CD4-positive, alpha-beta T cell (primary cell): ENCODE results near the gene NRM. TPM values are rescaled to one million over a fixed set of nuclear protein-coding genes. Genes with fewer than 3 reads are reported as not detected.

ENCODE experiments used
- ATAC-seq: fragments of 200-7000 bp; cut with Tn5 transposase; one replicate; pipeline ENCODE4 v1.10.0; 2022; ENCODE audit warnings: mild to moderate bottlenecking; ENCODE audit not compliant: poor library complexity
- CTCF ChIA-PET: fragments of 350-600 bp; sonication (Branson Sonifier 250); formaldehyde crosslinking; loops from one replicate; lab custom pipeline; 2021; ENCODE audit warnings: antibody characterized with exemption, inconsistent platforms; lab: Charles Lee
- POLR2A ChIA-PET: fragments of 350-600 bp; sonication (Branson Sonifier 250); formaldehyde crosslinking; loops from one replicate; lab custom pipeline; 2021; ENCODE audit warnings: antibody characterized with exemption, inconsistent platforms; lab: Charles Lee
- DNase-seq, 14 experiments: peaks; one replicate each; pipeline ENCODE4 v3.0.0-alpha.2; 2013 to 2020; ENCODE audit warnings: mixed read lengths in 2 of 14
- H3K27ac ChIP-seq, 2 donors: one replicate each; pipeline versions ENCODE4 v1.5.1 to v1.7.0; 2013; ENCODE audit warnings: low read length in 2 of 2, low read depth in 1 of 2, mild to moderate bottlenecking in 1 of 2
- H3K27me3 ChIP-seq, 2 experiments: 1 replicate in 1 of 2; 2 replicates in 1 of 2; pipeline versions ENCODE4 v1.6.1 to v1.7.0; 2013; ENCODE audit warnings: low read length in 2 of 2, control low read depth in 1 of 2, mild to moderate bottlenecking in 1 of 2, moderate library complexity in 1 of 2; ENCODE audit not compliant: insufficient read depth in 2 of 2, control insufficient read depth in 1 of 2
- H3K36me3 ChIP-seq: one replicate; pipeline ENCODE4 v1.6.1; 2013; ENCODE audit warnings: low read length, control low read depth; ENCODE audit not compliant: insufficient read depth
- H3K4me1 ChIP-seq: one replicate; pipeline ENCODE4 v1.6.1; 2013; ENCODE audit warnings: low read length, control low read depth; ENCODE audit not compliant: insufficient read depth
- H3K4me3 ChIP-seq: one replicate; pipeline ENCODE4 v1.5.1; 2013; ENCODE audit warnings: mild to moderate bottlenecking, low read length, moderate library complexity
- H3K9me3 ChIP-seq, 2 experiments: 1 replicate in 1 of 2; 2 replicates in 1 of 2; pipeline versions ENCODE4 v1.6.1 to v1.7.0; 2013; ENCODE audit warnings: low read length in 2 of 2, mild to moderate bottlenecking in 2 of 2, control low read depth in 1 of 2, moderate library complexity in 1 of 2; ENCODE audit not compliant: control insufficient read depth in 1 of 2, insufficient read depth in 1 of 2
- H3K27ac Mint-ChIP-seq: one replicate; pipeline ENCODE4 v1.8.0; 2020; ENCODE audit warnings: mixed read lengths
- H3K27me3 Mint-ChIP-seq: one replicate; pipeline ENCODE4 v1.8.0; 2021; ENCODE audit warnings: mixed read lengths
- H3K36me3 Mint-ChIP-seq: one replicate; pipeline ENCODE4 v1.8.0; 2021; ENCODE audit warnings: low read depth, mixed read lengths
- H3K4me1 Mint-ChIP-seq: one replicate; pipeline ENCODE4 v1.8.0; 2021; ENCODE audit warnings: low read depth, mixed read lengths
- H3K4me3 Mint-ChIP-seq: one replicate; pipeline ENCODE4 v1.8.0; 2020; ENCODE audit warnings: mild to moderate bottlenecking, mixed read lengths
- H3K9me3 Mint-ChIP-seq: one replicate; pipeline ENCODE4 v1.8.0; 2020; ENCODE audit warnings: mixed read lengths
- CTCF ChIP-seq: fragments of 200-600 bp; IDR thresholded peaks from one replicate; pipeline ENCODE4 v1.8.0; 2022; ENCODE audit warnings: antibody characterized with exemption, mild to moderate bottlenecking
- intact Hi-C, 2 experiments: fragments of 100-400 bp; cut with DNase I in 1 of 2; cut with micrococcal nuclease in 1 of 2; formaldehyde crosslinking; loops; one replicate each; pipeline versions ENCODE4 v1.15.1 to v1.9.0; 2023 to 2025; cut with DNase I, micrococcal nuclease
- total RNA-seq, 174 experiments: library from RNA in 2 of 174; stranded (reverse) in 2 of 174; gene quantifications; one replicate each; pipeline ENCODE4 v1.2.3 and lab custom pipeline; 2021 to 2026

NRM gene
- total RNA-seq, 2 experiments from 2014 or later = 3.8 to 4.4 TPM

DNA sequence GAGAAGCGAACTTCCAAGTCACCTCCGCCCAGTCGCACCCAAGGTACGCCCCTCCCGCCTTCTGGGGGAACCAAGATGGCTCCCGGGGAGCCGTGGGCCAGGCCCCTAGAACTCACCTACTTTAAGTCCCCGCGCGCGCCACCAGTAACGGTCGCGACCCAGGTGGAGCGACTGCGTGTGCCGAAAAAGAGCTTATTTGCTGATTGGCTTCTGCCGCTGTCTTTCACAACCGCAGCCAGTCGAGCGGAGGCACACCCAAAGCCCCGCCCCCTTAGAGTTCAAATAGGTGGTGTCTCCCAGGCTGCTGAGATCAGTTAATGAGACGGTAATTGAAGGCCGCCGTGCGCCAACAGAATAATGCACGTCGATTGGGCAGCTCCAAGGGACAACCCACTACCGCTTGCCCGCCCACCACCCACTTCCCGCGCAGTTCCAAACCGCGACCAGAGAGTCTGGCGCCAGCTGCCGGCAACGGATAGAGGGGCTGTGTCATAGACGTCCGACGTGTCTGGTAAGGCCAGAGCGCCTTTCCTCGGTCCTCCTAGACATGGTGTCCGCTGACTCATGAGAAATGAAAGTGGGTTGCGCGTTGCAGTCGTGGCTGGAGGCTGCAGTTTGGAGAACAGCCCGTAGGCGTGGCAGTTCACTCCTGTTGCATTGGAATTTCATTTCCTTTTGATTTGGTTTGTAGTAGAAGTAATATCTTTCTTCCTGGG is 26.5 kb upstream of the NRM start, which contains the start of gene MDC1:
MDC1 (minus strand) TSS at position 153 of the 716 bp plus-strand sequence. CDS start 2,106 bp downstream, outside the sequence.
- Mint-ChIP-seq H3K9me3 (no peaks in the 10 kb centered on the region), H3K36me3 (peaks cover 68% of the 10 kb centered on the region), H3K27me3 (no peaks in the 10 kb centered on the region), H3K27ac (peak within 1 kb of the TSS; percentile 96), H3K4me1 (peaks cover 45% of the 10 kb centered on the region), H3K4me3 (peak within 1 kb of the TSS; percentile 95)
- DNase-seq (peak; percentile 96 to 100 (median 98)), ATAC-seq (peak; percentile 73)
- POLR2A ChIA-PET = interaction anchor here (0.5 to 11.0 kb wide), 30 partner anchors 9 to 1097 kb away, joined by 3 to 381 read pairs (median 4); partner anchors contain the start of genes ABCF1, DHX16, GNL1 and MRPS18B
- H3K27me3 ChIP-seq = no peaks in the 10 kb centered on the region
- peak within 1 kb of the TSS; percentile 86 to 90 for H3K27ac ChIP-seq
- intact Hi-C loops = loop anchor here (1.0 to 5.0 kb wide), 3 partner anchors 30 to 228 kb away; partner anchors contain the start of genes GNL1 (in 1 of the 2), HLA-E (in 1 of the 2) and PRR3 (in 1 of the 2)
- no peaks in the 10 kb centered on the region for H3K9me3 ChIP-seq
- H3K36me3 ChIP-seq = peaks cover 22% of the 10 kb centered on the region
- peak; percentile 45 for TF ChIP-seq CTCF
- peaks cover 42% of the 10 kb centered on the region for H3K4me1 ChIP-seq
- peak within 1 kb of the TSS; percentile 81 for H3K4me3 ChIP-seq
- CTCF ChIA-PET = interaction anchor here (0.6 to 20.2 kb wide), 8 partner anchors 8 to 174 kb away, joined by 3 to 526 read pairs (median 4); partner anchors contain the start of genes DHX16 and MRPS18B

GRCh38 chr6:30716879-30717128 is 26.0 kb upstream of the NRM start:
- ChIA-PET CTCF (interaction anchor here (0.6 to 20.2 kb wide), 7 partner anchors 15 to 174 kb away, joined by 3 to 526 read pairs (median 4); partner anchors contain the start of genes DHX16 and MRPS18B), POLR2A (interaction anchor here (0.6 to 11.0 kb wide), 27 partner anchors 10 to 1097 kb away, joined by 3 to 381 read pairs (median 4); partner anchors contain the start of genes ABCF1, DHX16, GNL1 and MRPS18B)
- intact Hi-C loops = loop anchor here (1.0 to 5.0 kb wide), 3 partner anchors 30 to 228 kb away; partner anchors contain the start of genes GNL1 (in 1 of the 2), HLA-E (in 1 of the 2) and PRR3 (in 1 of the 2)
- H3K4me3 Mint-ChIP-seq = peak overlapping the region; percentile 95
- H3K36me3 Mint-ChIP-seq = peaks cover 72% of the 10 kb centered on the region
- H3K4me1 ChIP-seq = peaks cover 37% of the 10 kb centered on the region
- H3K27ac ChIP-seq = peak overlapping the region; percentile 86 to 90
- no peaks in the 10 kb centered on the region for H3K27me3 Mint-ChIP-seq
- H3K4me3 ChIP-seq = peak overlapping the region; percentile 81
- peak overlapping the region; percentile 96 for H3K27ac Mint-ChIP-seq
- no peak for TF ChIP-seq CTCF
- H3K9me3 Mint-ChIP-seq = no peaks in the 10 kb centered on the region
- H3K36me3 ChIP-seq = peaks cover 26% of the 10 kb centered on the region
- H3K9me3 ChIP-seq = no peaks in the 10 kb centered on the region
- DNase-seq (no peak), ATAC-seq (no peak)
- peaks cover 41% of the 10 kb centered on the region for H3K4me1 Mint-ChIP-seq
- no peaks in the 10 kb centered on the region for H3K27me3 ChIP-seq

DNA sequence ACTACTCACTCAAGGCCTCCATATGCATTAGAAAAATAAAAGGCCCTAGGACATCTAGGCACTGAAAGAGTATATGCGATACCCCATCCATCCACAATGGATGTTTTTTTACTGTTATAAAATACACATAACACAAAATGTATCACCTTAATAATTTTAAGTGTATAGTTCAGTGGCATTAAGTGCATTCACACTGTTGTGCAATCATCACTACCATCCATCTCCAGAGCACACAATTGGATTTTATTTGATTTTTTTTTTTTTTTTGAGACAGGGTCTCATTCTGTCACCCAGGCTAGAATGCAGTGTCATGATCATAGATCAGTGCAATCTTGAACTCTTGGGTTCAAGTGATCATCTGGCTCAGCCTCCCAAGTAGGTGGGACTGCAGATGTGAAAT is 23.5 kb upstream of the NRM start:
- TF ChIP-seq CTCF = no peak
- no peaks in the 10 kb centered on the region for H3K27me3 Mint-ChIP-seq
- CTCF ChIA-PET = interaction anchor here (20.2 kb wide), 1 partner anchor 36 kb away, joined by 526 read pairs; the partner anchor contains the start of gene DHX16
- Histone ChIP-seq H3K27me3 (no peaks in the 10 kb centered on the region), H3K4me3 (no peak overlapping the region), H3K9me3 (no peaks in the 10 kb centered on the region), H3K4me1 (peaks cover 27% of the 10 kb centered on the region), H3K27ac (no peak overlapping the region), H3K36me3 (peaks cover 39% of the 10 kb centered on the region)
- ATAC-seq (no peak), DNase-seq (no peak)
- H3K4me3 Mint-ChIP-seq = no peak overlapping the region
- H3K27ac Mint-ChIP-seq = no peak overlapping the region
- POLR2A ChIA-PET = no interaction called here
- H3K9me3 Mint-ChIP-seq = no peaks in the 10 kb centered on the region
- H3K4me1 Mint-ChIP-seq = peaks cover 25% of the 10 kb centered on the region
- intact Hi-C loops = no loop called here
- peaks cover 73% of the 10 kb centered on the region for H3K36me3 Mint-ChIP-seq
